HG02610 (cell line): ENCODE data around the gene CAMK1D.

Experiments
- ATAC-seq: cut with Tn5 transposase; IDR thresholded peaks from one replicate; pipeline ENCODE4 v1.9.1; 2021; ENCODE audit warnings: mild to moderate bottlenecking, moderate library complexity; ENCODE audit not compliant: unreplicated experiment

The CAMK1D gene

GRCh38 chr10:12397147-12397896 is 48.0 kb downstream of the CAMK1D start:
- no peak for ATAC-seq

- ATAC-seq: no peak
These were observed 48.6 kb downstream of the CAMK1D start for GRCh38 chr10:12397941-12398340.

- no peak for ATAC-seq
These were observed 51.1 kb downstream of the CAMK1D start for GRCh38 chr10:12400266-12400931.

GRCh38 chr10:12401466-12401865 is 52.1 kb downstream of the CAMK1D start:
- ATAC-seq: no peak

- no peak for ATAC-seq
These were observed 53.8 kb downstream of the CAMK1D start for GRCh38 chr10:12403119-12403518.

- ATAC-seq: no peak
These were observed 56.3 kb downstream of the CAMK1D start for GRCh38 chr10:12405342-12406320.

- ATAC-seq: no peak
These were observed 57.5 kb downstream of the CAMK1D start for GRCh38 chr10:12406764-12407400.

GRCh38 chr10:12408472-12408871 is 59.1 kb downstream of the CAMK1D start:
- ATAC-seq: no peak

GRCh38 chr10:12409161-12409560 is 59.8 kb downstream of the CAMK1D start:
- no peak for ATAC-seq

GRCh38 chr10:12409613-12410012 is 60.3 kb downstream of the CAMK1D start:
- ATAC-seq: no peak

- no peak for ATAC-seq
These were observed 63.5 kb downstream of the CAMK1D start for GRCh38 chr10:12412666-12413368.

GRCh38 chr10:12413369-12413711 is 64.0 kb downstream of the CAMK1D start:
- ATAC-seq: no peak

GRCh38 chr10:12414278-12414989 is 65.1 kb downstream of the CAMK1D start:
- no peak for ATAC-seq

GRCh38 chr10:12416344-12417050 is 67.2 kb downstream of the CAMK1D start:
- ATAC-seq: no peak

- ATAC-seq: no peak
These were observed 68.0 kb downstream of the CAMK1D start for GRCh38 chr10:12417331-12417730.

GRCh38 chr10:12418000-12418399 is 68.7 kb downstream of the CAMK1D start:
- ATAC-seq: no peak

- ATAC-seq: no peak
These were observed 69.4 kb downstream of the CAMK1D start for GRCh38 chr10:12418725-12419261.

- ATAC-seq: no peak
These were observed 70.0 kb downstream of the CAMK1D start for GRCh38 chr10:12419262-12419847.
